NCI-H524 (cell line): Measurements from ENCODE around the gene DDO.

Experiments used
- DNase-seq, 2 experiments: peaks; one replicate each; lab custom pipeline; 2025; lab: John Stamatoyannopoulos, UW

The DDO gene

GRCh38 chr6:110415086-110415916 lies at the start of gene DDO:
Gene DDO (minus strand): TSS chr6:110415575. CDS start chr6:110413462, 2,113 bp downstream.
- DNase-seq, result no peak

- DNase-seq, result no peak
Measured at GRCh38 chr6:110462884-110463481, 47.6 kb upstream of the DDO start.

GRCh38 chr6:110461376-110461775 lies 46.0 kb upstream of the DDO start:
- no peak for DNase-seq

- DNase-seq, result no peak
Measured at GRCh38 chr6:110459137-110459536, 43.8 kb upstream of the DDO start.

- no peak for DNase-seq
Measured at GRCh38 chr6:110458476-110458875, 43.1 kb upstream of the DDO start.

GRCh38 chr6:110457567-110458175 lies 42.3 kb upstream of the DDO start:
- DNase-seq, result peak in 1 of 2 experiments; percentile 43

- no peak for DNase-seq
Measured at GRCh38 chr6:110456694-110457093, 41.3 kb upstream of the DDO start.

- DNase-seq, result peak in 1 of 2 experiments; percentile 7
Measured at GRCh38 chr6:110449541-110449895, 34.1 kb upstream of the DDO start.

GRCh38 chr6:110448846-110449540 lies 33.6 kb upstream of the DDO start:
- peak; percentile 38 to 68 for DNase-seq

- no peak for DNase-seq
Measured at GRCh38 chr6:110447761-110448160, 32.4 kb upstream of the DDO start.

- DNase-seq, result no peak
Measured at GRCh38 chr6:110446405-110446804, 31.0 kb upstream of the DDO start.

- no peak for DNase-seq
Measured at GRCh38 chr6:110440026-110440425, 24.7 kb upstream of the DDO start.

- no peak for DNase-seq
Measured at GRCh38 chr6:110439356-110439755, 24.0 kb upstream of the DDO start.

GRCh38 chr6:110434961-110435602 lies 19.7 kb upstream of the DDO start:
- no peak for DNase-seq

GRCh38 chr6:110432285-110432900 lies 17.0 kb upstream of the DDO start:
- no peak for DNase-seq

GRCh38 chr6:110430741-110431140 lies 15.4 kb upstream of the DDO start:
- DNase-seq, result no peak

- DNase-seq, result no peak
Measured at GRCh38 chr6:110430236-110430635, 14.9 kb upstream of the DDO start.

- no peak for DNase-seq
Measured at GRCh38 chr6:110428153-110428552, 12.8 kb upstream of the DDO start.

GRCh38 chr6:110425816-110426215 lies 10.4 kb upstream of the DDO start:
- no peak for DNase-seq

GRCh38 chr6:110422444-110422822 lies 7.1 kb upstream of the DDO start:
- DNase-seq, result no peak

- DNase-seq, result no peak
Measured at GRCh38 chr6:110421749-110422443, 6.5 kb upstream of the DDO start.
